HG02970 (cell line): ENCODE measurements around the gene ME3.
A peak's percentile ranks its signal among the peaks of the same experiment; 100 is the strongest.
"Not testable (repeated sequence)": the region's sequence is repeated elsewhere in the genome, so short reads cannot be mapped to it uniquely, and the experiment has no call there.

ENCODE experiments used
- ATAC-seq: cut with Tn5 transposase; IDR thresholded peaks from one replicate; pipeline ENCODE4 v1.9.1; 2021; ENCODE audit warnings: mild to moderate bottlenecking, moderate library complexity, moderate number of reproducible peaks; ENCODE audit not compliant: unreplicated experiment, low FRiP score

ME3 gene

GRCh38 chr11:86624366-86624765 is 48.0 kb downstream of the ME3 start:
- ATAC-seq: no peak

GRCh38 chr11:86623736-86624135 is 48.7 kb downstream of the ME3 start:
- no peak for ATAC-seq

GRCh38 chr11:86623041-86623621 is 49.3 kb downstream of the ME3 start:
- no peak for ATAC-seq

GRCh38 chr11:86621854-86622253 is 50.6 kb downstream of the ME3 start:
- no peak for ATAC-seq

- no peak for ATAC-seq
Measured at GRCh38 chr11:86620891-86621521, 51.4 kb downstream of the ME3 start.

- ATAC-seq: not testable (repeated sequence)
Measured at GRCh38 chr11:86619428-86619827, 53.0 kb downstream of the ME3 start.

- ATAC-seq: no peak
Measured at GRCh38 chr11:86617502-86617901, 54.9 kb downstream of the ME3 start.

GRCh38 chr11:86615487-86615886 is 56.9 kb downstream of the ME3 start:
- ATAC-seq: no peak

- no peak for ATAC-seq
Measured at GRCh38 chr11:86610559-86611341, 61.7 kb downstream of the ME3 start.

- peak; percentile 93 for ATAC-seq
Measured at GRCh38 chr11:86608251-86608799, 64.1 kb downstream of the ME3 start.

GRCh38 chr11:86606836-86607481 is 65.5 kb downstream of the ME3 start:
- no peak for ATAC-seq

GRCh38 chr11:86606270-86606835 is 66.1 kb downstream of the ME3 start:
- ATAC-seq: no peak

- ATAC-seq: no peak
Measured at GRCh38 chr11:86596861-86597586, 75.4 kb downstream of the ME3 start.

- ATAC-seq: no peak
Measured at GRCh38 chr11:86595955-86596354, 76.5 kb downstream of the ME3 start.

- no peak for ATAC-seq
Measured at GRCh38 chr11:86595451-86595850, 77.0 kb downstream of the ME3 start.

- ATAC-seq: no peak
Measured at GRCh38 chr11:86594746-86595145, 77.7 kb downstream of the ME3 start.

GRCh38 chr11:86593833-86594232 is 78.6 kb downstream of the ME3 start:
- no peak for ATAC-seq

GRCh38 chr11:86592659-86593451 is 79.6 kb downstream of the ME3 start:
- ATAC-seq: peak; percentile 94

- no peak for ATAC-seq
Measured at GRCh38 chr11:86592047-86592591, 80.3 kb downstream of the ME3 start.
